NCI-H1092 treated with DMSO at 0.1 percent for 48 hours (cell line): ENCODE measurements around the gene PGGHG.
"Not testable (repeated sequence)": the region's sequence is repeated elsewhere in the genome, so short reads cannot be mapped to it uniquely, and the experiment has no call there.

Experiments used
- DNase-seq: peaks from one replicate; lab custom pipeline; 2025; lab: John Stamatoyannopoulos, UW

Gene PGGHG

GRCh38 chr11:297586-298405, 8.9 kb downstream of the PGGHG start:
- DNase-seq: no peak

DNA sequence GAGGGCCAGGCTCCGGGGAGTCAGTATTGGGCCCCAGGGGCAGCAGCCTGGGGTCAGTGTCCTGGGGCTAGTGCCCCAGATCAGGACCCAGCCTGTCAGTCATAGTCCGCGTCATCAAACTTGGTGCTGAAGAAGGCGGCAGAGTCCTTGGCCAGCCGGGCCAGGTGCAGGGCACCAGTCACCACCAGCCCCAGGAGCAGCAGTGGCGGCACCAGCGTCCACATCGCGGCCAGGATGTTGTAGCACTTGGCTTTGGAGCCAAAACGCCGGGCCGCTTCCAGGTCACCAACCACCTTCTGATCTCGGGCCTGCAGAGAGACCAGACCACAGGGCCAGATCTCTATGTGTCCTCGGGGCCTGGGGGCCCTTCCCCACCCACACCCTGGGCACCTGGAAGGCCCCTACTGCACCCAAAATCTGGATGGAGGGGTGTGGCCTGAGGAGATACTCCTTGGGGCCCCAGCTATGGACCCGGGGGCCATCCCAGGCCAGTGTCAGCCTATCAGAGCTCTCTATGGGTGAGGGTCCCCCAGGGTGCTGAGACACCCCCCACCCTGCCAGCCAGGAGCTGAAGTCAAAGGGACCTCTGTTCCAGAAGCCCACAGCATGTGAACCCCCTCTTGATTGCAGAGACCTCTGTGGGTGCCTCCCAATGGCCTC, 9.6 kb downstream of the PGGHG start:
- DNase-seq: no peak

DNA sequence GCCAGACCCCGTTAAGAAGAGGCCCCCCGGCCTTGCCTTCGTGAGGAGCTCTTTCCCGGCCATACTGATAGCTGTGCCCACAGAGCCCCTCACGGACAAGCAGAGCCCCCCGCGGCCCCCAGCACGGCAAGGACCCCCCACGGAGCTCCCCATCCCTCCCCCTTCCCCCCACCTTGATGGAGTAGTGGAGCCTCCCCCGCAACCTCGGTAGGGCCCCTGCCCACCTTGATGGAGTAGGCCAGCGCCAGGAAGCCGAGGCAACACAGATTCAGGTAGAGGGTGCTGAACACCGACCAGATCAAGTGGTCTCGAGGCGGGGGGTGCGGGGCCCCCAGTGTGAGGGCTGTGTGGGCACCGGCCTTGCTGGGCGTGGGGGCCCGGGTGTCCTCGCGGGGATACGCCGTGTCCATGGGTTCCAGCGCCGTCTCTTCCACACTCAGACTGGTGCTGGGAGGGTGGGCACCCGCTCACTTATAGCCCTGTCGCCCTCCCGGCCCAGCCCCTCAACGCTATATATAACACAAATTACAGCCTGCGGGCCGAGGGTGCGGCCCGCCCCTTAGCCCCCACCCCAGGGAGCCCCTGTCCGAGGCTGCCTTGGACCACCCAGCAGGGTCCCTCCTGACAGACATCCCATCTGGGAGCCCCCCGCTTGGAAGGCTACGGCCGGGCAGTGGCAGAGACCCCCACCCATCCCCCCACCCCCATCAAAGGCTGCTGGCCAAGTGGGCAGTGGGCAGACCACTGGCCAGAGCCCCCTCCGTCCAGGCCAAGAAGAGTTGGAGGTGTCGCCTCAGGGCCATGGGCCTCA, 10.4 kb downstream of the PGGHG start, which contains the start of gene IFITM5:
Gene IFITM5 (minus strand): TSS at position 446 of the 811 bp plus-strand sequence. CDS start 36 bp downstream, at position 410.
- no peak for DNase-seq

GRCh38 chr11:299951-300735, 11.2 kb downstream of the PGGHG start:
- DNase-seq: no peak

DNA sequence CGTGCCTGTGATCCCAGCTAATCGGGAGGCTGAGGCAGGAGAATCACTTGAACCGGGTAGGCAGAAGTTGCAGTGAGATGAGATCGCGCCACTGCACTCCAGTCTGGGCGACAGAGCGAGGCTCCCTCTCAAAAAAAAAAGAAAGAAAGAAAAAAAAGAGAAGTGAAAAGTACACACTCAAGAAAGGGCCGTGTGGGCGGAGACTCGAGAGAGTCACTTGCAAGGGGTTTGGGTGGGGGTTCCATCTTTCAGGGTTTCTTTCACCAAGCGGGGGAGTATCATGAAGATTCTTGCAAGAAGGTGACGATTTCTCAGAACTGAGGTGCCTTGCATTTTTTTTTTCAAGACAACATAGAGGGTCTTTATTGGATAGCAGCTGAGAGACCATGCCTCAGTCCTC, 14.4 kb downstream of the PGGHG start:
- DNase-seq: no peak

DNA sequence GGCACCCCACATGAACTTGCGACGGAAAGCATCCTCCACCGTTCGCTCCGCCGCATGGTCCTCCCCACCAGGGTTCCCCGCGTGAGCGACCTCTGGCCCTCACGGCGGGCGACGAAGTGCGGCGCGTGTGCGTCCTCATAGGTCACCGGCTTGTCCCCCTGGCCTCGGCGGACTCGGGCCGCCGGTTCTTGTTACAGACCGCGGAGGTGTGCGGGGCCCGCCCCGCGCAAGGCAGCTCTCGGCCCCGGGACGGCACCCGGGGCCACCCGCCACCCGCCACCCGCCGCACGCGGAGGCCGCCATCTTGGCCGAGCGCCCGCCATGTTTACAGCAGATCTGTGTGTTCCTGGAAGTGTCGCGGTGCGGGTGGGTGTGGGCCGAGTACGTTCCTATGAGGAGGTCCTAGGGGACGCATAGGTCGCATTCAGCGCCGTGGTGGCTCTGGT, 15.2 kb downstream of the PGGHG start:
- no peak for DNase-seq

- no peak for DNase-seq
Measured at GRCh38 chr11:304915-305843, 16.3 kb downstream of the PGGHG start.

- DNase-seq: no peak
Measured at GRCh38 chr11:305844-306211, 16.9 kb downstream of the PGGHG start.

- DNase-seq: no peak
Measured at GRCh38 chr11:306645-307371, 17.9 kb downstream of the PGGHG start.

- peak; percentile 4 for DNase-seq
Measured at GRCh38 chr11:307766-308708, 19.1 kb downstream of the PGGHG start, which contains the start of gene IFITM2. TSS of gene IFITM2 (plus strand) at chr11:307816. CDS start at chr11:308193, 377 bp downstream.

DNA sequence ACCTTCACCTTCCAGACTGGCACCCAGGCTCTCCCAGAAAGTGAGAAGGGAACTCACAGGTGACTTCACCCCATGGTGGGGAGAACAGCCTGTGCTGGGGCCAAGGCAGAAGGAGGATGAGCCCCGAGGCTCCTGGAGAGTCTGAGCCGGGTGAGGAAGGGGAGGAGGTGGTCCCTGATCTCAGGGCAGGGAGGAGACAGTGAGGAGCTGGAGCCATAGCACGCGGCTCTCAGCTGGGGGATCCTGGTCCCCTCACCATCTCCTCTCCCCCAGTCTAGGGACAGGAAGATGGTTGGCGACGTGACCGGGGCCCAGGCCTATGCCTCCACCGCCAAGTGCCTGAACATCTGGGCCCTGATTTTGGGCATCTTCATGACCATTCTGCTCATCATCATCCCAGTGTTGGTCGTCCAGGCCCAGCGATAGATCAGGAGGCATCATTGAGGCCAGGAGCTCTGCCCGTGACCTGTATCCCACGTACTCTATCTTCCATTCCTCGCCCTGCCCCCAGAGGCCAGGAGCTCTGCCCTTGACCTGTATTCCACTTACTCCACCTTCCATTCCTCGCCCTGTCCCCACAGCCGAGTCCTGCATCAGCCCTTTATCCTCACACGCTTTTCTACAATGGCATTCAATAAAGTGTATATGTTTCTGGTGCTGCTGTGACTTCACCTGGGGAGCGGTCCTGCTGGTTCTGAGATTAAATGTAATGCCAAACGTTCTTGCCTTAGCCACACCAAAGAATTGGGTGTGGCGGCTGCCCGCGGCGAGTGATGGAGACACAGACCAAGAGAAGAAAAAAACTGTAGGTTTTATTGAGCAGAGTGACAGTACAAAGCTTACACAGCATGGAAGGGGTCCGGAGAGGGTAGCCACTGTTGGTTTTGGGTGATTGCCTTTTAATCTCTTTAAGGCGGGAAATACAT, 20.1 kb downstream of the PGGHG start:
- not testable (repeated sequence) for DNase-seq

- DNase-seq: not testable (repeated sequence)
Measured at GRCh38 chr11:309979-310572, 21.1 kb downstream of the PGGHG start.

- DNase-seq: not testable (repeated sequence)
Measured at GRCh38 chr11:311013-311748, 22.3 kb downstream of the PGGHG start.

DNA sequence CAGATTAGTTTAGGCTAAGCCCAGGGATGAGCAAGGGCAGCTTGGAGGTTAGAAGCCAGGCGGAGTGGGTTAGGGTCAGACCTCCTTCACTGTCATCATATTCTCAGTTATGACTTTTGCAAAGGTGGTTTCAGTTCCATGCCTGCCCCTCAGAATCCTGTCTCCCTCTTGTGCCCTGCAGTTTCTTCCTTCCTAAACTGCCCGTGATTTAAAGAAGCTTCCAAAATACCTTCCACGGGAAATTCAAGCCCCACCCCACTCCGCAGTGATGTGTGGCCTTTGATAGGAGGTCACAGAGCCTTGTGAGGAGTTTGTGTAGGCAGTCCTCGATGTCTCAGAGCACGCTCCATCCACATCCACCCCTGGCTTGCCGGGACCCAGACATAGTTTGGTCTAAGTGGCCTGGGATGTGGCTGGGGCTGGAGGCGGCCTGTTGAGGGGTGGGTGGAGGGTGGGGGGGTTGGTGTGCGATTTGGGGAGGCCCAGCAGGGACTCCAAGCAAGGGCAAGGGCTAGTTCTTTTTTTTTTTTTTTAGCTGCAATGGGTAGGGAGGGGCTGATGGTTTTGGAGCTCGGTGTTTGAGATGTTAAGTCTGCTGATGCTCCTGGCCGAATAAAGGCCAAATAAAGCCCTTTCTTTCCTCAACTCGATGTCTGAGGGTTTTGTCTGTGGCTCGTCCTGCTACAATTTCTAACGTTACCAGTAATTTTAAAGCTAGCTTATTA, 23.3 kb downstream of the PGGHG start:
- DNase-seq: no peak

- no peak for DNase-seq
Measured at GRCh38 chr11:313304-313786, 24.4 kb downstream of the PGGHG start.
